WTC11 (cell line): Measurements from ENCODE around the gene BCAT1. TPM values are rescaled to one million over a fixed set of nuclear protein-coding genes. Genes with fewer than 3 reads are reported as not detected.

Experiments used
- ATAC-seq: fragments of 200-7000 bp; cut with Tn5 transposase; 2 replicates; pipeline ENCODE4 v1.10.0; 2021; ENCODE audit warnings: mild to moderate bottlenecking, moderate library complexity
- CTCF ChIA-PET: fragments of 300-600 bp; sonication (Branson Sonifier 250); formaldehyde crosslinking; loops from one replicate; lab custom pipeline; 2021; ENCODE audit warnings: antibody characterized with exemption; lab: Charles Lee
- POLR2A ChIA-PET: fragments of 350-600 bp; sonication (Branson Sonifier 250); formaldehyde crosslinking; loops from one replicate; lab custom pipeline; 2021; ENCODE audit warnings: antibody characterized with exemption; lab: Charles Lee
- DNase-seq: peaks from one replicate; pipeline ENCODE4 v3.0.0; 2021; ENCODE audit warnings: low spot score
- H3K27ac Mint-ChIP-seq: 2 replicates; pipeline ENCODE4 v1.8.0; 2021; ENCODE audit warnings: mixed read lengths
- H3K27me3 Mint-ChIP-seq: 2 replicates; pipeline ENCODE4 v1.8.0; 2021; ENCODE audit warnings: low read depth, mild to moderate bottlenecking, moderate library complexity, mixed read lengths
- H3K36me3 Mint-ChIP-seq: 2 replicates; pipeline ENCODE4 v1.8.0; 2021; ENCODE audit warnings: mixed read lengths
- H3K4me1 Mint-ChIP-seq: 2 replicates; pipeline ENCODE4 v1.8.0; 2022; ENCODE audit warnings: mixed read lengths
- H3K4me3 Mint-ChIP-seq: 2 replicates; pipeline ENCODE4 v1.8.0; 2021; ENCODE audit warnings: mild to moderate bottlenecking, moderate library complexity, mixed read lengths
- H3K9me3 Mint-ChIP-seq: 2 replicates; pipeline ENCODE4 v1.8.0; 2021; ENCODE audit warnings: mixed read lengths
- AFF4 ChIP-seq: sonication (generic); formaldehyde crosslinking; IDR thresholded peaks from 2 replicates; pipeline ENCODE4 v1.8.1; 2023; ENCODE audit warnings: mild to moderate bottlenecking, missing genetic modification reagents, borderline replicate concordance
- CREB1 ChIP-seq: sonication (generic); formaldehyde crosslinking; IDR thresholded peaks from 2 replicates; pipeline ENCODE4 v1.8.0; 2023; ENCODE audit warnings: mild to moderate bottlenecking, missing genetic modification reagents
- CTCF ChIP-seq: fragments of 200-600 bp; IDR thresholded peaks from 2 replicates; pipeline ENCODE4 v1.8.0; 2022; ENCODE audit warnings: antibody characterized with exemption
- E2F5 ChIP-seq: sonication (generic); formaldehyde crosslinking; IDR thresholded peaks from 2 replicates; pipeline ENCODE4 v1.8.1; 2022; ENCODE audit warnings: mild to moderate bottlenecking, moderate library complexity, missing genetic modification reagents
- ELF4 ChIP-seq: sonication (generic); formaldehyde crosslinking; IDR thresholded peaks from 2 replicates; pipeline ENCODE4 v1.8.1; 2022; ENCODE audit warnings: low read depth, mild to moderate bottlenecking, moderate library complexity, missing genetic modification reagents
- FOXP1 ChIP-seq: sonication (generic); formaldehyde crosslinking; IDR thresholded peaks from 2 replicates; pipeline ENCODE4 v1.8.0; 2022; ENCODE audit warnings: missing genetic modification reagents, mild to moderate bottlenecking, moderate library complexity, borderline replicate concordance
- GTF2I ChIP-seq: fragments of 250-450 bp; sonication (Bioruptor Pico); conservative IDR thresholded peaks from 2 replicates; pipeline ENCODE4 v1.4.0; 2021; ENCODE audit warnings: mild to moderate bottlenecking
- HMGA2 ChIP-seq: fragments of 250-450 bp; sonication (Bioruptor Pico); IDR thresholded peaks from 2 replicates; pipeline ENCODE4 v1.4.0; 2021; ENCODE audit warnings: mild to moderate bottlenecking, moderate library complexity
- MAX ChIP-seq: sonication (generic); formaldehyde crosslinking; IDR thresholded peaks from 2 replicates; pipeline ENCODE4 v1.8.0; 2022; ENCODE audit warnings: mild to moderate bottlenecking, missing genetic modification reagents
- MYBL2 ChIP-seq: sonication (generic); formaldehyde crosslinking; IDR thresholded peaks from 2 replicates; pipeline ENCODE4 v1.8.1; 2023; ENCODE audit warnings: mild to moderate bottlenecking, moderate library complexity, missing genetic modification reagents
- NFE2L1 ChIP-seq: sonication (generic); formaldehyde crosslinking; IDR thresholded peaks from 2 replicates; pipeline ENCODE4 v1.8.1; 2023; ENCODE audit warnings: missing genetic modification reagents
- NR2C2 ChIP-seq: sonication (generic); formaldehyde crosslinking; IDR thresholded peaks from 2 replicates; pipeline ENCODE4 v1.8.0; 2022; ENCODE audit warnings: mild to moderate bottlenecking, missing genetic modification reagents
- NR3C1 ChIP-seq: sonication (generic); formaldehyde crosslinking; conservative IDR thresholded peaks from 2 replicates; pipeline ENCODE4 v1.8.1; 2023; ENCODE audit warnings: low read depth, mild to moderate bottlenecking, missing genetic modification reagents
- OVOL2 ChIP-seq: fragments of 250-450 bp; sonication (Bioruptor Pico); IDR thresholded peaks from 2 replicates; pipeline ENCODE4 v1.9.0; 2021; ENCODE audit warnings: mild to moderate bottlenecking, borderline replicate concordance
- PRDM15 ChIP-seq: sonication (generic); formaldehyde crosslinking; IDR thresholded peaks from 2 replicates; pipeline ENCODE4 v1.8.0; 2022; ENCODE audit warnings: missing genetic modification reagents
- SMAD3 ChIP-seq: sonication (generic); formaldehyde crosslinking; IDR thresholded peaks from 2 replicates; pipeline ENCODE4 v1.8.0; 2022; ENCODE audit warnings: missing genetic modification reagents, mild to moderate bottlenecking, borderline replicate concordance
- ZBTB21 ChIP-seq: sonication (generic); formaldehyde crosslinking; IDR thresholded peaks from 2 replicates; pipeline ENCODE4 v1.8.1; 2023; ENCODE audit warnings: mild to moderate bottlenecking, missing genetic modification reagents, borderline replicate concordance
- ZNF219 ChIP-seq: sonication (generic); formaldehyde crosslinking; IDR thresholded peaks from 2 replicates; pipeline ENCODE4 v1.8.0; 2023; ENCODE audit warnings: missing genetic modification reagents, mild to moderate bottlenecking, borderline replicate concordance
- ZNF232 ChIP-seq: sonication (generic); formaldehyde crosslinking; IDR thresholded peaks from 2 replicates; pipeline ENCODE4 v1.8.0; 2022; ENCODE audit warnings: mild to moderate bottlenecking, missing genetic modification reagents
- ZNF671 ChIP-seq: fragments of 250-450 bp; sonication (Bioruptor Pico); IDR thresholded peaks from 2 replicates; pipeline ENCODE4 v1.8.0; 2021; ENCODE audit warnings: mild to moderate bottlenecking
- total RNA-seq: library from RNA; stranded (reverse); gene quantifications from 3 replicates; pipeline ENCODE4 v1.2.3, GENCODE V29; 2021

BCAT1 gene
- total RNA-seq, 1 experiment from 2014 or later, result 267 TPM

- no peak overlapping the region for H3K4me3 Mint-ChIP-seq
- no peaks in the 10 kb centered on the region for H3K27me3 Mint-ChIP-seq
- no peak for DNase-seq
- peaks cover 73% of the 10 kb centered on the region for H3K36me3 Mint-ChIP-seq
- no peak overlapping the region for H3K27ac Mint-ChIP-seq
- no peaks in the 10 kb centered on the region for H3K9me3 Mint-ChIP-seq
- no peak for ATAC-seq
- CTCF ChIA-PET, result no interaction called here
- POLR2A ChIA-PET, result no interaction called here
- no peaks in the 10 kb centered on the region for H3K4me1 Mint-ChIP-seq
- no peak for TF ChIP-seq E2F5
- TF ChIP-seq MAX (CRISPR knock-in tag), result no peak
- no peak for TF ChIP-seq MYBL2 (CRISPR knock-in tag)
- no peak for TF ChIP-seq FOXP1 (CRISPR knock-in tag)
- TF ChIP-seq NR2C2 (CRISPR knock-in tag), result no peak
- TF ChIP-seq AFF4 (CRISPR knock-in tag), result no peak
- TF ChIP-seq ELF4 (CRISPR knock-in tag), result no peak
- TF ChIP-seq GTF2I (CRISPR knock-in tag), result no peak
- TF ChIP-seq ZNF671 (CRISPR knock-in tag), result no peak
- no peak for TF ChIP-seq ZNF232 (CRISPR knock-in tag)
- TF ChIP-seq OVOL2 (CRISPR knock-in tag), result no peak
- no peak for TF ChIP-seq ZBTB21 (CRISPR knock-in tag)
- TF ChIP-seq ZNF219 (CRISPR knock-in tag), result no peak
Measured at GRCh38 chr12:24822121-24822899, 126.6 kb downstream of the BCAT1 start.

- Mint-ChIP-seq H3K27me3 (no peaks in the 10 kb centered on the region), H3K36me3 (peaks cover 73% of the 10 kb centered on the region)
- POLR2A ChIA-PET, result no interaction called here
- no peak for ATAC-seq
- TF ChIP-seq CTCF (no peak), HMGA2 (CRISPR knock-in tag) (no peak), CREB1 (CRISPR knock-in tag) (no peak), NFE2L1 (CRISPR knock-in tag) (no peak), E2F5 (no peak), ELF4 (CRISPR knock-in tag) (no peak), SMAD3 (no peak), PRDM15 (CRISPR knock-in tag) (no peak), NR3C1 (CRISPR knock-in tag) (no peak)
- TF ChIP-seq, all 79 proteins: peak for 0
- Mint-ChIP-seq H3K4me1 (no peaks in the 10 kb centered on the region), H3K27ac (no peak overlapping the region; the same call in 1 of the 2 replicates), H3K4me3 (no peak overlapping the region), H3K9me3 (no peaks in the 10 kb centered on the region)
- CTCF ChIA-PET, result no interaction called here
- no peak for DNase-seq
Measured at GRCh38 chr12:24821691-24822090, 127.2 kb downstream of the BCAT1 start.
